Stimulated activated CD8-positive, alpha-beta memory T cell treated with anti-CD3 and anti-CD28 coated beads, Interleukin-2, amount 100 ng/mL, for 48 hours (primary cell): ENCODE data around the gene TARS2.

Experiments
- DNase-seq, 2 donors: peaks; one replicate each; pipeline ENCODE4 v3.0.0-alpha.2; 2020; ENCODE audit warnings: low read depth in 2 of 2

Gene TARS2

GRCh38 chr1:150486966-150487762, at the start of gene TARS2:
TARS2 (plus strand) TSS chr1:150487419; CDS start chr1:150487451, 32 bp downstream.
- DNase-seq, result peak; percentile 81 to 90

GRCh38 chr1:150441121-150441520, 46.1 kb upstream of the TARS2 start:
- no peak for DNase-seq

GRCh38 chr1:150444232-150444631, 43.0 kb upstream of the TARS2 start:
- no peak for DNase-seq

- no peak for DNase-seq
These were observed 31.0 kb upstream of the TARS2 start for GRCh38 chr1:150456146-150456647.

- peak; percentile 42 to 45 for DNase-seq
These were observed 22.8 kb upstream of the TARS2 start for GRCh38 chr1:150464422-150464826.

GRCh38 chr1:150466964-150467363, 20.3 kb upstream of the TARS2 start:
- DNase-seq, result no peak

GRCh38 chr1:150469291-150469690, 17.9 kb upstream of the TARS2 start:
- no peak for DNase-seq

GRCh38 chr1:150472601-150473200, 14.5 kb upstream of the TARS2 start:
- no peak for DNase-seq

GRCh38 chr1:150473659-150474058, 13.6 kb upstream of the TARS2 start:
- DNase-seq, result no peak

GRCh38 chr1:150474869-150475268, 12.3 kb upstream of the TARS2 start:
- DNase-seq, result no peak

GRCh38 chr1:150476754-150477153, 10.5 kb upstream of the TARS2 start:
- no peak for DNase-seq

- DNase-seq, result no peak
These were observed 9.9 kb upstream of the TARS2 start for GRCh38 chr1:150477320-150477719.

- no peak for DNase-seq
These were observed 9.5 kb upstream of the TARS2 start for GRCh38 chr1:150477733-150478132.

GRCh38 chr1:150479370-150479769, 7.8 kb upstream of the TARS2 start:
- no peak for DNase-seq

GRCh38 chr1:150479927-150480352, 7.3 kb upstream of the TARS2 start:
- no peak for DNase-seq

- no peak for DNase-seq
These were observed 2.8 kb upstream of the TARS2 start for GRCh38 chr1:150484431-150484830.

- no peak for DNase-seq
These were observed 2.4 kb upstream of the TARS2 start for GRCh38 chr1:150484861-150485260.

GRCh38 chr1:150487763-150488115, 520 bp downstream of the TARS2 start:
- no peak for DNase-seq

- DNase-seq, result no peak
These were observed 6.0 kb downstream of the TARS2 start for GRCh38 chr1:150493175-150493574.

- DNase-seq, result no peak
These were observed 11.1 kb downstream of the TARS2 start for GRCh38 chr1:150498342-150498741.

GRCh38 chr1:150505431-150505830, 18.2 kb downstream of the TARS2 start:
- DNase-seq, result no peak

GRCh38 chr1:150507912-150508864, 21.0 kb downstream of the TARS2 start, which contains the start of gene ECM1:
ECM1 (plus strand) TSS chr1:150508109; CDS start chr1:150508210, 101 bp downstream.
- no peak for DNase-seq
